ENCODE data around the gene CHST3. TPM values are rescaled to one million over a fixed set of nuclear protein-coding genes. Genes with fewer than 3 reads are reported as not detected.

The CHST3 gene
- total and polyA plus RNA-seq, 7 donors: 0.23 to 25.5 (median 12.8) TPM

DNA sequence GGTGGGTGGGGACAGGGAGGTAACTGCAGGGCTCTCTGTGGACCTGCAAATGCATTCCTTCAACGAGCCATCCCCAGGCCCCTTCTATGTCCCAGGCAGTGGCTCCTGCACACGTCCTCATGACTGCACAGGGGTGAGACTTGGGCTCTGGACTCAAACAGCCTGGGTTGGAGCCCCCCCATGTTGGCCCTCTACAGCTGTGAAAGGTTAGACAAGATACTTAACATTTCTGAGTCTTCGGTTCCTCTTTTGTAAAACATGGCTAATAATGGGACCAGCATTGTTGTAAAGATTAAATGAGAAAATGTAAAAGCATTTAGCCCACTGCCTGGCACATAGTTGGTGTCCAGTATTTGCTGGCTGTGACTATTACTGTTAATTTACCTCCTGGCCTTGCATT, 41.8 kb downstream of the CHST3 start:
- intact Hi-C loops (cut with DNase I): no loop called here
- no peak for TF ChIP-seq EP300 (IDR thresholded peaks at IDR 0.05)

DNA sequence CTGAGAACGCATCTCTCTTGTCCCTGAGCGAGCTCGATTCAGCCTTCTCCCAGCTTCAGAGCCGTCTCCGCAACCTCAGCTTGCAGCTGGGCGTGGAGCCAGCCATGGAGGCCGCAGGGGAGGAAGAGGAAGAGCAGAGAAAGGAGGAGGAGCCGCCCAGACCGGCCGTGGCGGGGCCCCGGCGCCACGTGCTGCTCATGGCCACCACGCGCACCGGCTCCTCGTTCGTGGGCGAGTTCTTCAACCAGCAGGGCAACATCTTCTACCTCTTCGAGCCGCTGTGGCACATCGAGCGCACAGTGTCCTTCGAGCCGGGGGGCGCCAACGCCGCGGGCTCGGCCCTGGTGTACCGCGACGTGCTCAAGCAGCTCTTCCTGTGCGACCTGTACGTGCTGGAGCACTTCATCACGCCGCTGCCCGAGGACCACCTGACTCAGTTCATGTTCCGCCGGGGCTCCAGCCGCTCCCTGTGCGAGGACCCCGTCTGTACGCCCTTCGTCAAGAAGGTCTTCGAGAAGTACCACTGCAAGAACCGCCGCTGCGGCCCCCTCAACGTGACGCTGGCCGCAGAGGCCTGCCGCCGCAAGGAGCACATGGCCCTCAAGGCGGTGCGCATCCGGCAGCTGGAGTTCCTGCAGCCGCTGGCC, 43.2 kb downstream of the CHST3 start:
- Histone ChIP-seq H3K9me3 (no peaks in the 10 kb centered on the region), H3K4me1 (peaks cover 0 to 61% (median 60%) of the 10 kb centered on the region in 4 donors), H3K27me3 (no peaks in the 10 kb centered on the region), H3K4me3 (no peak overlapping the region), H3K27ac (peak overlapping the region; percentile 86 to 96 (median 90)), H3K36me3 (peaks cover 0 to 28% (median 3%) of the 10 kb centered on the region in 4 donors)
- DNase-seq: peak; percentile 78
- intact Hi-C loops (cut with DNase I): no loop called here
- no peak for TF ChIP-seq POLR2A (IDR thresholded peaks at IDR 0.05)
- TF ChIP-seq POLR2AphosphoS5 (IDR thresholded peaks at IDR 0.05): no peak
- TF ChIP-seq EP300 (IDR thresholded peaks at IDR 0.05): no peak
- TF ChIP-seq, protein P1, sequence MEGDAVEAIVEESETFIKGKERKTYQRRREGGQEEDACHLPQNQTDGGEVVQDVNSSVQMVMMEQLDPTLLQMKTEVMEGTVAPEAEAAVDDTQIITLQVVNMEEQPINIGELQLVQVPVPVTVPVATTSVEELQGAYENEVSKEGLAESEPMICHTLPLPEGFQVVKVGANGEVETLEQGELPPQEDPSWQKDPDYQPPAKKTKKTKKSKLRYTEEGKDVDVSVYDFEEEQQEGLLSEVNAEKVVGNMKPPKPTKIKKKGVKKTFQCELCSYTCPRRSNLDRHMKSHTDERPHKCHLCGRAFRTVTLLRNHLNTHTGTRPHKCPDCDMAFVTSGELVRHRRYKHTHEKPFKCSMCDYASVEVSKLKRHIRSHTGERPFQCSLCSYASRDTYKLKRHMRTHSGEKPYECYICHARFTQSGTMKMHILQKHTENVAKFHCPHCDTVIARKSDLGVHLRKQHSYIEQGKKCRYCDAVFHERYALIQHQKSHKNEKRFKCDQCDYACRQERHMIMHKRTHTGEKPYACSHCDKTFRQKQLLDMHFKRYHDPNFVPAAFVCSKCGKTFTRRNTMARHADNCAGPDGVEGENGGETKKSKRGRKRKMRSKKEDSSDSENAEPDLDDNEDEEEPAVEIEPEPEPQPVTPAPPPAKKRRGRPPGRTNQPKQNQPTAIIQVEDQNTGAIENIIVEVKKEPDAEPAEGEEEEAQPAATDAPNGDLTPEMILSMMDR (IDR thresholded peaks at IDR 0.05): no peak
- WGBS, 2 donors: 91 to 92% methylated on average over 59 of the region's 59 CpGs

More for the DNA sequence above, 41.8 kb downstream of the CHST3 start:
- Histone ChIP-seq H3K27me3 (no peaks in the 10 kb centered on the region), H3K27ac (peak overlapping the region in 2 of 4 donors; percentile 89 to 96), H3K36me3 (peaks cover 0 to 28% (median 3%) of the 10 kb centered on the region in 4 donors), H3K4me1 (peaks cover 0 to 63% (median 52%) of the 10 kb centered on the region in 4 donors), H3K9me3 (no peaks in the 10 kb centered on the region), H3K4me3 (no peak overlapping the region)
- no peak for DNase-seq
- WGBS, 2 donors: 84 to 85% methylated on average over 3 of the region's 3 CpGs

DNA sequence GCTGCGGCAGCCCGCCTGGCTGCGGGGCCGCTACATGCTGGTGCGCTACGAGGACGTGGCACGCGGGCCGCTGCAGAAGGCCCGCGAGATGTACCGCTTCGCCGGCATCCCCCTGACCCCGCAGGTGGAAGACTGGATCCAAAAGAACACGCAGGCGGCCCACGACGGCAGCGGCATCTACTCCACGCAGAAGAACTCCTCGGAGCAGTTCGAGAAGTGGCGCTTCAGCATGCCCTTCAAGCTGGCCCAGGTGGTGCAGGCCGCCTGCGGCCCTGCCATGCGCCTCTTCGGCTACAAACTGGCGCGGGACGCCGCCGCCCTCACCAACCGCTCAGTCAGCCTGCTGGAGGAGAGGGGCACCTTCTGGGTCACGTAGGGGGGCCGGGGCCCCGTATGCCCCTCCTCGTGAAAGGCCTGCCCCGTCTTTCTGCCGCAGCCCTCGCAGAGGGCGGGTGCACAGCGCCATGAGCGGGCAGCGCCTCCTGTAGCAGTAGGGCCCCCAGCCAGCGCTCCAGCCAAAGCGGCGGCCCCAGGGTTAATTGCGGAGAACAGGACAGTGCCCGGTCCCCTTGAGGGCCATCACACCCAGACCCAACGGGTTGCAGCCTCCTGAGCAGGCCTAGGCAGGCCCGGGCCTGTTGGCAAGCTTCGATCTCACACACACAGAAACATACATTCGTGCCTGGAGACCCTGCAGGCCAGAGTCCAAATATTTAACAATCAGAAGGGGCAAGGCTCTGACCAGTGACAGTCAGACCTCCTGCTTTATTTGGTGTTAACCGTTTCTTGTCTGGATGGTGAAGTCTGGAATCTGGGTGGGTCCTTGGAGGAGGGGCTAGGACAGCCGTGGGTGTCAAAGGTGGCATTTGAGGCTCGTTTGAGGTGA, 44.1 kb downstream of the CHST3 start:
- H3K4me1 ChIP-seq: peaks cover 0 to 69% (median 64%) of the 10 kb centered on the region in 4 donors
- no peaks in the 10 kb centered on the region for H3K27me3 ChIP-seq
- TF ChIP-seq POLR2AphosphoS5 (IDR thresholded peaks at IDR 0.05) (no peak), POLR2A (IDR thresholded peaks at IDR 0.05) (no peak), EP300 (IDR thresholded peaks at IDR 0.05) (no peak)
- TF ChIP-seq, protein P1 (IDR thresholded peaks at IDR 0.05): no peak
- intact Hi-C loops (cut with DNase I): loop anchor here (2.0 kb wide), 1 partner anchor 44 kb away; the partner anchor contains the start of gene CHST3
- H3K27ac ChIP-seq: peak overlapping the region; percentile 86 to 96 (median 90)
- WGBS, 2 donors: 87 to 91% methylated on average over 58 of the region's 58 CpGs
- H3K9me3 ChIP-seq: no peaks in the 10 kb centered on the region
- H3K36me3 ChIP-seq: peaks cover 0 to 28% (median 3%) of the 10 kb centered on the region in 4 donors
- H3K4me3 ChIP-seq: no peak overlapping the region
- no peak for DNase-seq

DNA sequence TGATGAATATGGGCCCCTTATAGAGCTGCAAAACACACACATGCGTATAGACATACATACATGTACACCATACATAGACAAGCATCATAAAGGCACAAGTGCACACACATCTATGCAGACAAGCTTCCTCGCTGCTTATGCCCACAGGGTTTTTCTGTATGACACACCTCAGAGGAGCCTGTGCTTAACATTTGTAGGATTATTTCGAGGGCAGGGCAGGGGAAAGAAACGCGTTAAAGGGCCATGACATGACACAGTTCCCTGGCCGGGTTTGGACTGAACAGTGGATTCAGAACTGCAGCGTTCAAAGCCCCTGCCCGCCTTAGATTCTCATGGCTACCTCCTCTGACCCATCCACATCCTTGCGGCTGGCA, 44.8 kb downstream of the CHST3 start:
- Histone ChIP-seq H3K4me3 (no peak overlapping the region), H3K27ac (peak overlapping the region; percentile 86 to 96 (median 90)), H3K36me3 (peaks cover 0 to 28% (median 3%) of the 10 kb centered on the region in 4 donors), H3K9me3 (no peaks in the 10 kb centered on the region), H3K27me3 (no peaks in the 10 kb centered on the region), H3K4me1 (peaks cover 0 to 72% (median 64%) of the 10 kb centered on the region in 4 donors)
- DNase-seq: no peak
- intact Hi-C loops (cut with DNase I): loop anchor here (2.0 kb wide), 1 partner anchor 44 kb away; the partner anchor contains the start of gene CHST3
- TF ChIP-seq, protein P1 (IDR thresholded peaks at IDR 0.05): no peak
- TF ChIP-seq POLR2AphosphoS5 (IDR thresholded peaks at IDR 0.05): no peak
- no peak for TF ChIP-seq POLR2A (IDR thresholded peaks at IDR 0.05)
- no peak for TF ChIP-seq EP300 (IDR thresholded peaks at IDR 0.05)
- WGBS, 2 donors: 73 to 78% methylated on average over 9 of the region's 9 CpGs

Data from sigmoid colon (tissue), 7 donors.